ENCODE measurements around the gene PRAMEF18. TPM values are rescaled to one million over a fixed set of nuclear protein-coding genes. Genes with fewer than 3 reads are reported as not detected.
"Not testable (repeated sequence)": the region's sequence is repeated elsewhere in the genome, so short reads cannot be mapped to it uniquely, and the experiment has no call there.

Gene PRAMEF18, protein sequence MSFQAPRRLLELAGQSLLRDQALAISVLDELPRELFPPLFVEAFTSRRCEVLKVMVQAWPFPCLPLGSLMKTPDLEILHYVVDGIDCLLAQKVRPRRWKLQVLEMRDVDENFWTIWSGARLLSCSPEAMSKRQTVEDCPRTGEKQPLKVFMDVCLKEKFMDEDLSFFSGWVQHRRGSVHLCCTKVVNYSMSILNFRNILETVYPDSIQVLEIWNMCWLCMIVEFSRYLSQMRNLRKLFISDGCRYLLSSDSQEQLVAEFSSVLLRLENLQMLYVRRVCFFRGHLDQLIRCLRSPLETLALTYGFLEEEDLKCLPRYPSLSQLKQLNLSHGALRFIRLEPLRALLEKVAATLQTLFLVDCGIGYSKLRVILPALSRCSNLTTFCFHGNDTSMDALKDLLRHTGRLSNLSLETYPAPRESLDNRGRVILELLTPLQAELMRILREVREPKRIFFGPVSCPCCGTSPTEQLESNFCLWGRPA
- not detected for polyA plus RNA-seq (2012; ENCODE audit: low read depth, missing spikeins)

DNA sequence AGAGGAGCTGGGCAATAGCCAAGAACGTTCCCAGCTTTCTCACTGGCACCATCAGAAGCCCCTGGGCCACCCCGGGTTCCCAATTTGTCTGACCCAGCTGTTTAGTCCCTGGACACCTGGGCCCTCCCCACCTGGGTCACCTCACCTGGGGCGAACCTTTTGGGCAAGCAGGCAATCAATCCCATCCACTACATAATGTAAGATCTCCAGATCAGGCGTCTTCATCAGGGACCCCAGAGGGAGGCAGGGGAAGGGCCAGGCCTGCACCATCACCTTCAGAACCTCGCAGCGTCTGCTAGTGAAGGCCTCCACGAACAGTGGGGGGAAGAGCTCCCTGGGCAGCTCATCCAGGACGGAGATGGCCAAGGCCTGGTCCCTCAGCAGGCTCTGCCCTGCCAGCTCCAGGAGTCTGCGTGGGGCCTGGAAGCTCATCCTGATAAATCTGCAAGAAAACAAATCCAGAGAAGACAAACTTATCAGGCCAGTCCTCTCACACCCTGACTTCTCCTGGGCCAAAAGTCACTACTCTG lies at the start of gene PRAMEF18:
Gene PRAMEF18, minus strand, starts transcription at position 480 of the 530 bp plus-strand sequence. Its CDS starts 48 bp downstream, at position 432.
- not testable (repeated sequence) for DNase-seq (ENCODE audit: insufficient read length, low spot score); FAIRE-seq

DNA sequence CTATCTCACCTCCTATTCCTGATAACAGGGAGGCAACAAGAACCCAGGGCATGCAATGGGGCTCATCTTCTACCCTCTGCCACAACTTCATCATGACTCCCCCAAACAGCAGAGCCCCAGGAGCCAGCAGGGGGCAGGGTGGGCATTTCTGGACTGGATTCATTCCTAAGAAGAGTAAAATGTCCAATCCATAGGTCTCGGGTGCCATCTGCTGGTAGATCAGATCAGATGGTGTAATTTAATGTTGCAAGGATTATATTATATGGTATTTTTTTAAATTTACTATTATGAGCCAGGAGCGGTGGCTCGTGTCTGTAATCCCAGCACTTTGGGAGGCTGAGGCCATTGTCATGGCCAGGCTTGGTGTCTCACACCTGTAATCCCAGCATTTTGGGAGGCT lies 39.2 kb upstream of the PRAMEF18 start:
- DNase-seq (ENCODE audit: insufficient read length, low spot score); FAIRE-seq: not testable (repeated sequence)

DNA sequence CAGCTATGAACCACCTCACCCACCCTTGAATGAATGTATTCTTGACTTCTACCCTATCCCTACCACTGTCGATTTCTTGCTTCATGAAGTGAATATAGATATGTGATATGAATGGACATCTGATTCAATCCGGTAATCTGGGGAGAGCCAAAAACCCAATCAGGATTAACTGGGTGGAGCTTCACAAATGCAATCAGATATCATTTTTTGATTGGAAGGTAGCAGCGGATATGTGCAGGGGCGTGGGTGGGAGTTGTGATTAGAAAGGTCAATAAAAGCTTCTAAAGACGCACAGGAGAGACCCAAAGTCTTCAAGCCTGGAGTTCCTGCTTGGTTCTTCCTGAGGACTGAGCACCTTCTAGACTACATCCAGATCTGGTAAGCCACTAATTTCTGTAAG lies 27.9 kb upstream of the PRAMEF18 start, which contains the start of gene PRAMEF5:
Gene PRAMEF5, plus strand, starts transcription at position 301 of the 400 bp plus-strand sequence. CDS start 5,071 bp downstream, outside the sequence.
- not testable (repeated sequence) for DNase-seq (ENCODE audit: insufficient read length, low spot score)

DNA sequence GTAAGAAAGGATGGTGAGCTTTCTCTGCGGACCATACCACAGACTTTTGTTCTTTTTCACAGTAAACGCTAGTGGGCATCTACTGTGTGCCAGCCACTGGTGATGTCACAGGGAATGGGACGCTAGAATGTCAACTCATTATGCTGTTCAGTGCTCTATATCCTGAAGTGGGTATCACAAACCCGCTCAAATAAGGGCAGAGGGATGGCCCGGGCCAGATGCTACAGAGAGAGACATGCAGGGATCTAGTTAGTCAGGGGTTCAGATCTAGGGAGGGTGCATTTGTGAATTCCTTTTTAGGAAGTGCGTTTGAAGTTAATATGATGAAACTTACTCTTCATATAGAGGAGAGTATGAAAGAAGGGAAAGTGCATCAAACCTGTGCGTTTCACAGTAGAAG lies 21.2 kb upstream of the PRAMEF18 start:
- DNase-seq (ENCODE audit: insufficient read length, low spot score); FAIRE-seq: not testable (repeated sequence)

More for the DNA sequence above, 27.9 kb upstream of the PRAMEF18 start, which contains the start of gene PRAMEF5:
- FAIRE-seq: not testable (repeated sequence)

DNA sequence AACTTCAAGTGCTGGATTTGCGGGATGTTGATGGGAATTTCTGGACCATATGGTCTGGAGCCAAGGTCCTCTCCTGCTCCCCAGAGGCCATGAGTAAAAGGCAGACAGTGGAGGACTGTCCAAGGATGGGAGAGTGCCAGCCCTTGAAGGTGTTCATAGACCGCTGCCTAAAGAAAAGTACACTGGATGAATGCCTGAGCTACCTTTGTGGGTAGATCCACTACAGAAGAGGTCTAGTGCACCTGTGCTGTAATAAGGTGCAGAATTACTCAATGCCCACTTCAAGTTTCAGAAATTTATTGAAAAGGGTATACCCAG lies 20.6 kb upstream of the PRAMEF18 start:
- DNase-seq (ENCODE audit: insufficient read length, low spot score); FAIRE-seq: not testable (repeated sequence)

DNA sequence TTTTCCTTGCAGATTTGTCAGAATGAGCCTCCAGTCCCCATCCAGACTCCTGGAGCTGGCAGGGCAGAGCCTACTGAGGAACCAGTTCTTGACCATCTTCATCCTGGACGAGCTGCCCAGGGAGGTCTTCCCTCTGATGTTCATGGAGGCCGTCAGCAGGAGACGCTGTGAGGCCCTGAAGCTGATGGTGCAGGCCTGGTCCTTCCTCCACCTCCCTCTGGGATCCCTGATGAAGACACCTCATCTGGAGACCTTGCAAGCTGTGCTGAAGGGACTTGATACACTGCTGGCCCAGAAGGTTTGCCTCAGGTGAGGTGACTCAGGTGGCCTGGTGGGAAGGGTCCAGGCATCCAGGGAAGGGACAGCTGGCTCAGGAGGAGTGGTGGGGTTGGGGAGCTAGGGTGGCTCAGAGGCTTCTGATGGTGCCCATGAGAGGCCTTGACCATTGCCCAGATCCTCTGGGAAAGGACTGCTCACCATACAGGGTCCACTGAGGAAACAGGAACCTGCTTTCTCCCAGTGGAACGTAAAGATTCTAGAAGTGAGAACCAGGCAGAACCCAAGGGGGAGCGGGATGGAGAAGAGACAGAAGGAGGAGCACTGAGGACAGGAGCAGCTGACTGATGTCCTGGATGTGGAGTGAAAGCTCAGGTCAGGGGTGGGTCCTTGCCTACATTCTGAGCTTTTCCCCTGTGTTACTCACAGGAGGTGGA lies 20.0 kb upstream of the PRAMEF18 start:
- DNase-seq (ENCODE audit: insufficient read length, low spot score); FAIRE-seq: not testable (repeated sequence)

DNA sequence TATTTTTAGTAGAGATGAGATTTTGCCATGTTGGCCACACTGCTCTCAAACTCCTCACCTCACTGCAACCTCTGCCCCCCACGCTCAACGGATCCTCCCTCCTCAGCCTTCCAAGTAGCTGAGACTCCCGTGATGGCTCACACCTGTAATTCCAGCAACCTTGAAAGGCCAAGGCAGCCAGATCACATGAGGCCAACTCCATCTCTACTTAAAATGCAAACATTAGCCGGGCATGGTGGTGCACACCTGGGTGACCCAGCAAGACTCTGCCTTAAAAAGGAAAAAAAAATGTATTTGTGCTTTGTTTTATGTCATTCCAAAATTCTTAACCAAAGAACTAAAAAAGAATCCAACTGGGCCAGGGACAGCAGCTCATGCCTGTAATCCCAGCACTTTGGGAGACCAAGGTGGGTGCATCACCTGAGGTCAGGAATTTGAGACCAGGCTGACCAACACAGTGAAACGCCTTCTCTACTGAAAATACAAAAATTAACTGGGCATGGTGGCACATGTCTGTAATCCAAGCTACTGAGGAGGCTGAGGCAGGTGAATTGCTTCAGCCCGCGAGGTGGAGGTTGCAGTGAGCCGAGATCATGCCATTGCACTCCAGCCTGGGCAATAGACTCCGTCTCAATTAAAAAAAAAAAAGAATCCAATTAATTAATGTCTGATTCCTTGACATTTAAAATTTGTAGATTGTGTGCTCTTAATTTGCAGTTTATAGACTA lies 17.7 kb upstream of the PRAMEF18 start:
- not testable (repeated sequence) for DNase-seq (ENCODE audit: insufficient read length, low spot score); FAIRE-seq

DNA sequence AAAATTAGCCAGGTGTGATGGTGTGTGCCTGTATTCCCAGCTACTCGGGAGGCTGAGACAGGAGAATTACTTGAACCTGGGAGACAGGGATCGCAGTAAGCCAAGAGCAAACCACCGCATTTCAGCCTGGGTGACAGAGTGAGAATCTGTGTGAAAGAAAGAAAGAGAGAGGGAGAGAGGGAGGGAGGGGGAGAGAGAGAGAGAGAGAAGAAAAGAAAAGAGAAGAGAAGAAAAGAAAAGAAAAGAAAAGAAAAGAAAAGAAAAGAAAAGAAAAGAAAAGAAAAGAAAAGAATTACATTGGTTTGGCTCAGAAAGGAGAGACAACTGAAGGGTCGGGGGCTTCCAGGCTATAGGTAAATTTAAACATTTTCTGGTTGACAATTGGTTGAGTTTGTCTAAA lies 13.7 kb upstream of the PRAMEF18 start:
- not testable (repeated sequence) for DNase-seq (ENCODE audit: insufficient read length, low spot score); FAIRE-seq

DNA sequence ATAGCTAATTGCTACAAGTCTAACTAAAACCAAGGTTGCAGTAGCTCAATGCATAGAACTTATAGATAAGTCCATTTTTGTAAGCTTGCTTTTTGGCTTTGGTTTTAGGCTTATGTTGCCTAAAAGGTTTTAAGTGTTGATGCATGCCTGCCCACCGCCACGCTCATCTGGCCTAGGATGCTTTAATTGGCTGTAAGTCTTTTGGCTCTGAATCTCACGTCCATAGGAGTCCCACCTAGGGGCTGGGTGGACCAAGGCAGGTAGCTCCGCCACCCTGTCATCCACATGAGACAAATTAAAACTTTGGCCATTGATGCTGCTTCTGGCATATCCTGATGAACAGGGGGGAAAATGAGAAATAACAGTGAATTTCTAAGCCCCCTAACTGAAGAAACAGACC lies 11.6 kb upstream of the PRAMEF18 start:
- DNase-seq (ENCODE audit: insufficient read length, low spot score); FAIRE-seq: not testable (repeated sequence)

DNA sequence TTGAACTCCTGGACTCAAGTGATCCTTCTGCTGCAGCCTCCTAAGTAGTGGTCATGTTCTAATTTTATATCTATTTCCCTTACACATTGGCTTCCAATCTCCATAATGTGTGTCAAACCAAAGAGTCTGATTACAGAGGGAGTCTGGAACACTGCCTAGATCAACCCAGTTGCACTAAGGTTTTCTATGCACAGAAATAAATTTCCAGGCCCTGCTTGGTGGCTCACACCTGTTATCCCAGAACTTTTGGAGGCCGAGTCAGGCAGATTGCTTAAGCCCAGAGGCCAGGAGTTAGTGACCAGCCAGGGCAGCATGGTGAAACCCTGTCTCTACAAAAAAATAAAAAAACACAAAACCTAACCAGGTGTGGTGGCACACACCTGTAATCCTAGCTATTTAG lies 8.1 kb upstream of the PRAMEF18 start:
- FAIRE-seq; DNase-seq (ENCODE audit: insufficient read length, low spot score): not testable (repeated sequence)

DNA sequence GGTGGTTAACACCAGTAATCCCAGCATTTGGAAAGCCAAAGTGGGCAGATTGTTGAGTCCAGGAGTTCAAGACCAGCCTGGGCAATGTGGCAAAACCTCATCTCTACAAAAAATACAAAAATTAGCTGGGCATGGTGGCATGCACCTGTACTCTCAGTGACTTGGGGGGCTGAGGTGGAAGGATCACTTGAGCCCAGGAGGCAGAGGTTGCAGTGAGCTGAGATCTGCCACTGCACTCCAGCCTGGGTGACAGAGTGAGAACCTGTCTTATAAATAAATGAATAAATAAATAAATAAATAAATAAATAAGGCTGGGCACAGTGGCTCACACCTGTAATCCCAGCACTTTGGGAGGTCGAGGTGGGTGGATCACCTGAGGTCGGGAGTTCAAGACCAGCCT lies 6.1 kb upstream of the PRAMEF18 start:
- FAIRE-seq; DNase-seq (ENCODE audit: insufficient read length, low spot score): not testable (repeated sequence)

DNA sequence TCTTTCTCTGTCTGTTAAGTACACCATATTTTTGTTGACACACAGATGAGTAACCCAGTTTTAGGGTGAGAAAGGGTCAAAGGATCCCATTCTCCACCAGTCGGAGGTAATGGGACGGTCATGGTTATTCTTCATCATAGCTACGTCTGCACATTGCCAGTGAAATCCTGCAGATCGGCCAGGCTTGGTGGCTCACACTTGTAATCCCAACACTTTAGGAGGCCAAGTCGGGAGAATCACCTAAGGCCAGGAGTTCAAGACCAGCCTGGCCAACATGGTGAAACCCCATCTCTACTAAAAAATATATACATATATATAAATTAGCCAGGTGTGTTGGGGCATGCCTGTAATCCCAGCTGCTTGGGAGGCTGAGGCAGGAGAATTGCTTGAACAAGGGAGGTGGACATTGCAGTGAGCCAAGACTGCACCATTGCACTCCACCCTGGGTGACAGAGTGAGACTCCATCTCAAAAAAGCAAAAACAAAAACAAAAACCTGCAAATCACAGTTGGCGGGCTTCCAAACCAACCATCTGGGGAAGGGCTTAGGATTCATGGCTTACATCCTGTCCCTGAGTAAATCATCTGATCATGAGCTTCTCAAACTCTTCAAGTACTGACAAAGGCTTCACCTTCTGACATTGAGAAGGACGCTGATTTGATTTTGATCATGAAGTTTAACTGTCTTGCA lies 5.3 kb upstream of the PRAMEF18 start:
- FAIRE-seq; DNase-seq (ENCODE audit: insufficient read length, low spot score): not testable (repeated sequence)

DNA sequence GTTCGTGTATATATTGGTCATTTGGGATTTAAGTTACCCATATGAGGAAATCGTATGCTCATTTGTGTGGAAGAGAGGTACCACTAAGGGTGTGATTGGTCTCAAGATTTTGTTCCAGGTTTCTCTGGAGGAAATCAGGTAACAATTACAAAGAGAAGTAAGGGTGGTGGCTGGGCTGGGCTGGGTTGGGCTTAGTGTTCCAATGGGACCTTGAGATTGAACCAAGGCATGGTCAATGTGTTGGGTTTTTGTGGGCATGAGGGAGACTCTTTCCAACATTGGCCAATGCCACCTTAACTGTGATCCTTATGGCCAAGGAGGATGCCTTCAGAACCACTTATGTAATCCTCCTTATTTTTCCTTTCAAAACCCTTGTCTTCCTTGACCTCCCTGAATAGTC lies 4.6 kb upstream of the PRAMEF18 start:
- not testable (repeated sequence) for FAIRE-seq

DNA sequence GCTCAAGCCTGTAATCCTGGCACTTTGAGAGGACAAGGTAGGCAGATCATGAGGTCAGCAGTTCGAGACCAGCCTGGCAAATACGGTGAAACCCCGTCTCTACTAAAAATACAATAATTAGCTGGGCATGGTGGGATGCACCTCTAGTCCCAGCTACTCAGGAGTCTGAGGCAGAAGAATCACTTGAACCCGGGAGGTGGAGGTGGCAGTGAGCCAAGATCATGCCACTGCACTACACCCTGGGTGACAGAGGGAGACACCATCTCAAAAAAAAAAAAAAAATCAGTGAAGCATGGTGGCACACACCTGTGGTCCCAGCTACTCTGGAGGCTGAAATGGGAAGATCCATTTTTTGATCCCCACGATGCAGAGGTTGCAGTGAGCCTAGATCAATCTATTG lies 4.1 kb upstream of the PRAMEF18 start:
- DNase-seq (ENCODE audit: insufficient read length, low spot score); FAIRE-seq: not testable (repeated sequence)

More for the DNA sequence above, 4.6 kb upstream of the PRAMEF18 start:
- not testable (repeated sequence) for DNase-seq (ENCODE audit: insufficient read length, low spot score)

Data from GM12891 (cell line).